Measurements from ENCODE around the gene FGD5. TPM values are rescaled to one million over a fixed set of nuclear protein-coding genes. Genes with fewer than 3 reads are reported as not detected.

The FGD5 gene
- polyA plus RNA-seq, 1 of the 3 experiments (the other 2 are of a cell fraction): not detected

- H3K79me2 ChIP-seq (ENCODE audit: insufficient read depth): no peaks in the 10 kb centered on the region
- 36% methylated on average over 6 of the region's 10 CpGs for WGBS (ENCODE audit: low lambda C conversion rate)
- H3K9ac ChIP-seq: no peak overlapping the region
- peaks cover 0 to 4% of the 10 kb centered on the region in 2 experiments; a peak in 1 of 4 replicates for H3K4me1 ChIP-seq (ENCODE audit: control insufficient read depth in 1 of 2, insufficient read depth in 2 of 2, low read depth in 1 of 2, low read length in 1 of 2)
- no peaks in the 10 kb centered on the region for H3F3A ChIP-seq (replicated peaks; ENCODE audit: insufficient read depth)
- no peak overlapping the region for H2AFZ ChIP-seq (ENCODE audit: low read depth)
- no peak overlapping the region for H3K27ac ChIP-seq (ENCODE audit: low read depth in 2 of 2, low read length in 1 of 2)
- H3K27me3 ChIP-seq (ENCODE audit: insufficient read depth): no peaks in the 10 kb centered on the region
- H3K36me3 ChIP-seq (replicated peaks in 1 of 2; ENCODE audit: control insufficient read depth in 1 of 2, insufficient read depth in 2 of 2, low read length in 1 of 2): no peaks in the 10 kb centered on the region
- no peak overlapping the region for H3K4me2 ChIP-seq
- CTCF ChIA-PET: interaction anchor here (0.8 to 1.2 kb wide), 2 partner anchors 13 to 182 kb away, joined by 3 read pairs; no protein-coding TSS in a partner anchor
- POLR2A ChIA-PET: no interaction called here
- no peaks in the 10 kb centered on the region for H3K9me2 ChIP-seq
- no peaks in the 10 kb centered on the region for H4K20me1 ChIP-seq (ENCODE audit: insufficient read depth)
- H3K9me3 ChIP-seq: no peaks in the 10 kb centered on the region
- DNase-seq: no peak
- TF ChIP-seq EZH2phosphoT487 (IDR thresholded peaks at IDR 0.05; ENCODE audit: borderline replicate concordance, low read depth): no peak
- peak; percentile 19; the same call in 1 of the 2 replicates for TF ChIP-seq RAD21 (IDR thresholded peaks at IDR 0.05; ENCODE audit: low read length)
- H3K4me3 ChIP-seq (ENCODE audit: low read depth in 2 of 2, low read length in 1 of 2): no peak overlapping the region
These were observed 44.8 kb downstream of the FGD5 start for GRCh38 chr3:14863333-14864100.

DNA sequence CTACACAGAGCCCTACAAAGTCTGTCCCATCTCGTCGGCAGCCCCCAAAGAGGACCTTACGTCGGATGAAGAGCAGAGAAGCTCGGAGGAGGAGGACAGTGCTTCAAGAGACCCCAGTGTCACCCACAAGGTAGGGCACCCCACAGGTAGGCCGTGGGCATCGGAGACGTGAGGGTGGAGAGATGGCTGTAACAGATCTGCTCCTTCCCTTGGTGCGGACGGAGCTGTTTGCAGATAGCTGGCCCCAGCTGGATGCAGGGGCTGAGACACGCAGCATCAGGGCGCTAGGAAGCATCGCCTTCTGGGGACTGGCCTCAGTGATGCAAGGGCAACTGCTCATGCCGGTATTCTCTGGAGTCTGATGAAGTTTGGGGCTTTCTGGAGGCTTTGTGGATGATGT, 45.4 kb downstream of the FGD5 start:
- no peaks in the 10 kb centered on the region for H3K79me2 ChIP-seq (ENCODE audit: insufficient read depth)
- 81% methylated on average over 9 of the region's 14 CpGs for WGBS (ENCODE audit: low lambda C conversion rate)
- CTCF ChIA-PET: interaction anchor here (0.8 kb wide), 1 partner anchor 15 kb away, joined by 3 read pairs; no protein-coding TSS in a partner anchor
- no peaks in the 10 kb centered on the region for H3F3A ChIP-seq (replicated peaks; ENCODE audit: insufficient read depth)
- no peaks in the 10 kb centered on the region for H4K20me1 ChIP-seq (ENCODE audit: insufficient read depth)
- no peak overlapping the region for H3K4me2 ChIP-seq
- H3K27ac ChIP-seq (ENCODE audit: low read depth in 2 of 2, low read length in 1 of 2): no peak overlapping the region
- no peak for TF ChIP-seq FOXM1 (IDR thresholded peaks at IDR 0.05; ENCODE audit: low read depth)
- no peak for TF ChIP-seq ZBTB33 (IDR thresholded peaks at IDR 0.05; ENCODE audit: borderline replicate concordance, low read depth)
- TF ChIP-seq RCOR1 (IDR thresholded peaks at IDR 0.05; ENCODE audit: low read length): no peak
- TF ChIP-seq FOSL2 (IDR thresholded peaks at IDR 0.05; ENCODE audit: borderline replicate concordance, low read depth): no peak
- TF ChIP-seq, protein P1, sequence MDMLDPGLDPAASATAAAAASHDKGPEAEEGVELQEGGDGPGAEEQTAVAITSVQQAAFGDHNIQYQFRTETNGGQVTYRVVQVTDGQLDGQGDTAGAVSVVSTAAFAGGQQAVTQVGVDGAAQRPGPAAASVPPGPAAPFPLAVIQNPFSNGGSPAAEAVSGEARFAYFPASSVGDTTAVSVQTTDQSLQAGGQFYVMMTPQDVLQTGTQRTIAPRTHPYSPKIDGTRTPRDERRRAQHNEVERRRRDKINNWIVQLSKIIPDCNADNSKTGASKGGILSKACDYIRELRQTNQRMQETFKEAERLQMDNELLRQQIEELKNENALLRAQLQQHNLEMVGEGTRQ (IDR thresholded peaks at IDR 0.05; ENCODE audit: borderline replicate concordance, low read depth, low read length): no peak
- TF ChIP-seq EP300 (IDR thresholded peaks at IDR 0.05; ENCODE audit: borderline replicate concordance in 1 of 2, low read depth in 1 of 2, low read length in 1 of 2): no peak
- TF ChIP-seq MXI1 (IDR thresholded peaks at IDR 0.05; ENCODE audit: low read depth, low read length): no peak
- TF ChIP-seq, protein P2, sequence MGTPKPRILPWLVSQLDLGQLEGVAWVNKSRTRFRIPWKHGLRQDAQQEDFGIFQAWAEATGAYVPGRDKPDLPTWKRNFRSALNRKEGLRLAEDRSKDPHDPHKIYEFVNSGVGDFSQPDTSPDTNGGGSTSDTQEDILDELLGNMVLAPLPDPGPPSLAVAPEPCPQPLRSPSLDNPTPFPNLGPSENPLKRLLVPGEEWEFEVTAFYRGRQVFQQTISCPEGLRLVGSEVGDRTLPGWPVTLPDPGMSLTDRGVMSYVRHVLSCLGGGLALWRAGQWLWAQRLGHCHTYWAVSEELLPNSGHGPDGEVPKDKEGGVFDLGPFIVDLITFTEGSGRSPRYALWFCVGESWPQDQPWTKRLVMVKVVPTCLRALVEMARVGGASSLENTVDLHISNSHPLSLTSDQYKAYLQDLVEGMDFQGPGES (IDR thresholded peaks at IDR 0.05; ENCODE audit: low read depth, low read length): no peak
- TF ChIP-seq, protein P3, sequence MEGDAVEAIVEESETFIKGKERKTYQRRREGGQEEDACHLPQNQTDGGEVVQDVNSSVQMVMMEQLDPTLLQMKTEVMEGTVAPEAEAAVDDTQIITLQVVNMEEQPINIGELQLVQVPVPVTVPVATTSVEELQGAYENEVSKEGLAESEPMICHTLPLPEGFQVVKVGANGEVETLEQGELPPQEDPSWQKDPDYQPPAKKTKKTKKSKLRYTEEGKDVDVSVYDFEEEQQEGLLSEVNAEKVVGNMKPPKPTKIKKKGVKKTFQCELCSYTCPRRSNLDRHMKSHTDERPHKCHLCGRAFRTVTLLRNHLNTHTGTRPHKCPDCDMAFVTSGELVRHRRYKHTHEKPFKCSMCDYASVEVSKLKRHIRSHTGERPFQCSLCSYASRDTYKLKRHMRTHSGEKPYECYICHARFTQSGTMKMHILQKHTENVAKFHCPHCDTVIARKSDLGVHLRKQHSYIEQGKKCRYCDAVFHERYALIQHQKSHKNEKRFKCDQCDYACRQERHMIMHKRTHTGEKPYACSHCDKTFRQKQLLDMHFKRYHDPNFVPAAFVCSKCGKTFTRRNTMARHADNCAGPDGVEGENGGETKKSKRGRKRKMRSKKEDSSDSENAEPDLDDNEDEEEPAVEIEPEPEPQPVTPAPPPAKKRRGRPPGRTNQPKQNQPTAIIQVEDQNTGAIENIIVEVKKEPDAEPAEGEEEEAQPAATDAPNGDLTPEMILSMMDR (IDR thresholded peaks at IDR 0.05): no peak
- TF ChIP-seq, protein P4, sequence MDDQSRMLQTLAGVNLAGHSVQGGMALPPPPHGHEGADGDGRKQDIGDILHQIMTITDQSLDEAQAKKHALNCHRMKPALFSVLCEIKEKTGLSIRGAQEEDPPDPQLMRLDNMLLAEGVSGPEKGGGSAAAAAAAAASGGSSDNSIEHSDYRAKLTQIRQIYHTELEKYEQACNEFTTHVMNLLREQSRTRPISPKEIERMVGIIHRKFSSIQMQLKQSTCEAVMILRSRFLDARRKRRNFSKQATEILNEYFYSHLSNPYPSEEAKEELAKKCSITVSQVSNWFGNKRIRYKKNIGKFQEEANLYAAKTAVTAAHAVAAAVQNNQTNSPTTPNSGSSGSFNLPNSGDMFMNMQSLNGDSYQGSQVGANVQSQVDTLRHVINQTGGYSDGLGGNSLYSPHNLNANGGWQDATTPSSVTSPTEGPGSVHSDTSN (IDR thresholded peaks at IDR 0.05): no peak
- TF ChIP-seq YY1 (IDR thresholded peaks at IDR 0.05; ENCODE audit: low read depth): no peak
- no peak for TF ChIP-seq ELF1 (IDR thresholded peaks at IDR 0.05)
- no peak for TF ChIP-seq TAF1 (IDR thresholded peaks at IDR 0.05; ENCODE audit: borderline replicate concordance, low read depth, low read length)
- no peak for TF ChIP-seq RXRA (IDR thresholded peaks at IDR 0.05; ENCODE audit: borderline replicate concordance, low read depth)
- no peak for TF ChIP-seq JUND (IDR thresholded peaks at IDR 0.05)
- TF ChIP-seq FOXJ3 (CRISPR knock-in tag; IDR thresholded peaks at IDR 0.05): no peak
- TF ChIP-seq TCF12 (IDR thresholded peaks at IDR 0.05): no peak
- TF ChIP-seq NFIC (IDR thresholded peaks at IDR 0.05; ENCODE audit: borderline replicate concordance): no peak
- no peaks in the 10 kb centered on the region for H3K9me2 ChIP-seq
- H2AFZ ChIP-seq (ENCODE audit: low read depth): no peak overlapping the region
- no peak for DNase-seq
- POLR2A ChIA-PET: no interaction called here
- H3K4me1 ChIP-seq (ENCODE audit: control insufficient read depth in 1 of 2, insufficient read depth in 2 of 2, low read depth in 1 of 2, low read length in 1 of 2): peaks cover 0 to 4% of the 10 kb centered on the region in 2 experiments; a peak in 1 of 4 replicates
- H3K36me3 ChIP-seq (replicated peaks in 1 of 2; ENCODE audit: control insufficient read depth in 1 of 2, insufficient read depth in 2 of 2, low read length in 1 of 2): no peaks in the 10 kb centered on the region
- H3K9ac ChIP-seq: no peak overlapping the region
- no peaks in the 10 kb centered on the region for H3K9me3 ChIP-seq
- H3K4me3 ChIP-seq (ENCODE audit: low read depth in 2 of 2, low read length in 1 of 2): no peak overlapping the region
- H3K27me3 ChIP-seq (ENCODE audit: insufficient read depth): no peaks in the 10 kb centered on the region

Measured in SK-N-SH (cell line).